Osteoblast (primary cell): Measurements from ENCODE around the gene NTRK2. TPM values are rescaled to one million over a fixed set of nuclear protein-coding genes. Genes with fewer than 3 reads are reported as not detected.

Source experiments
- DNase-seq: peaks from one replicate; pipeline ENCODE4 v3.0.0; 2011; ENCODE audit warnings: low spot score, mixed read lengths; ENCODE audit not compliant: insufficient read length; ENCODE audit errors: missing footprints
- H2AFZ ChIP-seq: 2 replicates; pipeline ENCODE4 v1.6.0; 2011; ENCODE audit warnings: mild to moderate bottlenecking, low read length
- H3K27ac ChIP-seq: 2 replicates; pipeline ENCODE4 v1.5.1; 2011; ENCODE audit warnings: mild to moderate bottlenecking, low read depth, low read length, moderate library complexity
- H3K27me3 ChIP-seq: 2 replicates; pipeline ENCODE4 v1.6.0; 2012; ENCODE audit warnings: mild to moderate bottlenecking, control low read depth, inconsistent platforms, low read length, moderate library complexity; ENCODE audit not compliant: insufficient read depth
- H3K36me3 ChIP-seq: 2 replicates; pipeline ENCODE4 v1.5.1; 2011; ENCODE audit warnings: mild to moderate bottlenecking, low read length, control low read depth, moderate library complexity; ENCODE audit not compliant: insufficient read depth
- H3K4me1 ChIP-seq: 2 replicates; pipeline ENCODE4 v1.5.1; 2011; ENCODE audit warnings: mild to moderate bottlenecking, low read length, control low read depth, moderate library complexity; ENCODE audit not compliant: insufficient read depth
- H3K4me2 ChIP-seq: 2 replicates; pipeline ENCODE4 v1.6.0; 2011; ENCODE audit warnings: mild to moderate bottlenecking, low read length; ENCODE audit not compliant: insufficient read depth
- H3K4me3 ChIP-seq: fragments of 200-600 bp; sonication (generic); 3 replicates; pipeline ENCODE4 v1.5.1; 2012; ENCODE audit warnings: mild to moderate bottlenecking, low read length, inconsistent platforms; ENCODE audit not compliant: insufficient read depth
- H3K79me2 ChIP-seq: 2 replicates; pipeline ENCODE4 v1.6.0; 2012; ENCODE audit warnings: mild to moderate bottlenecking, low read length, control low read depth, inconsistent platforms; ENCODE audit not compliant: insufficient read depth
- H3K9me3 ChIP-seq: 2 replicates; pipeline ENCODE4 v1.5.1; 2011; ENCODE audit warnings: low read depth, low read length, control low read depth
- H4K20me1 ChIP-seq: 2 replicates; pipeline ENCODE4 v1.6.0; 2012; ENCODE audit warnings: mild to moderate bottlenecking, low read length, control low read depth; ENCODE audit not compliant: insufficient read depth
- total RNA-seq: library from RNA; depleted of rRNA; stranded (reverse); fragments of >200 nt; gene quantifications from 2 replicates; pipeline ENCODE4 v1.2.3, GENCODE V29; 2012
- TF ChIP-seq, protein P1 (sequence below): IDR thresholded peaks from 2 replicates; pipeline ENCODE4 v1.5.1; 2011; ENCODE audit warnings: mild to moderate bottlenecking, low read depth, low read length, moderate library complexity; ENCODE audit errors: extremely low read depth

Gene NTRK2
- total RNA-seq, 1 donor, result 3.3 TPM

GRCh38 chr9:84796404-84796803, 126.9 kb downstream of the NTRK2 start:
- Histone ChIP-seq H3K79me2 (no peaks in the 10 kb centered on the region), H3K4me2 (no peak overlapping the region), H3K9me3 (no peaks in the 10 kb centered on the region), H3K27ac (no peak overlapping the region), H3K27me3 (no peaks in the 10 kb centered on the region), H4K20me1 (no peaks in the 10 kb centered on the region), H3K4me1 (no peaks in the 10 kb centered on the region), H3K36me3 (no peaks in the 10 kb centered on the region), H2AFZ (no peak overlapping the region), H3K4me3 (no peak overlapping the region)
- TF ChIP-seq, protein P1, sequence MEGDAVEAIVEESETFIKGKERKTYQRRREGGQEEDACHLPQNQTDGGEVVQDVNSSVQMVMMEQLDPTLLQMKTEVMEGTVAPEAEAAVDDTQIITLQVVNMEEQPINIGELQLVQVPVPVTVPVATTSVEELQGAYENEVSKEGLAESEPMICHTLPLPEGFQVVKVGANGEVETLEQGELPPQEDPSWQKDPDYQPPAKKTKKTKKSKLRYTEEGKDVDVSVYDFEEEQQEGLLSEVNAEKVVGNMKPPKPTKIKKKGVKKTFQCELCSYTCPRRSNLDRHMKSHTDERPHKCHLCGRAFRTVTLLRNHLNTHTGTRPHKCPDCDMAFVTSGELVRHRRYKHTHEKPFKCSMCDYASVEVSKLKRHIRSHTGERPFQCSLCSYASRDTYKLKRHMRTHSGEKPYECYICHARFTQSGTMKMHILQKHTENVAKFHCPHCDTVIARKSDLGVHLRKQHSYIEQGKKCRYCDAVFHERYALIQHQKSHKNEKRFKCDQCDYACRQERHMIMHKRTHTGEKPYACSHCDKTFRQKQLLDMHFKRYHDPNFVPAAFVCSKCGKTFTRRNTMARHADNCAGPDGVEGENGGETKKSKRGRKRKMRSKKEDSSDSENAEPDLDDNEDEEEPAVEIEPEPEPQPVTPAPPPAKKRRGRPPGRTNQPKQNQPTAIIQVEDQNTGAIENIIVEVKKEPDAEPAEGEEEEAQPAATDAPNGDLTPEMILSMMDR, result no peak
- DNase-seq, result no peak

DNA sequence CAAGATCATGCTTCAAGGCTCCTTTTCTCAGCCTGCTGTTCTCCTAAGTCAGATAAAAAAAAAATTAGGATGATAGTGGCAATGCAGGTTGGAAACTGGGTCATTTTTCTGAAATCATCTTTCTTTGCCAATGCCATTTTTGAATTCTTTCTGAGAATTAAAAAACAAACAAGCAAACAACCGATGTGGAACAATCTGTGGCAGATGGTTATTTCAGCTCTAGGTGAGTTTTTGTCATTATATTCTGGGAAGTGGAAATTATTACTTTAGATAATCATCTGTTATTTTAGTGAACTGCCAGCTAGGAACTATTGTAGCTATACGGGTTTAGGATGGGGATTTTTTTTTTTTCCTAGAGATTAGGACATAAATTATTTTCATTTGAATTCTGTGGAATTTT, 129.7 kb downstream of the NTRK2 start:
- no peaks in the 10 kb centered on the region for H4K20me1 ChIP-seq
- H3K4me2 ChIP-seq, result no peak overlapping the region
- DNase-seq, result no peak
- TF ChIP-seq, protein P1, result no peak
- H3K4me3 ChIP-seq, result no peak overlapping the region
- H3K36me3 ChIP-seq, result no peaks in the 10 kb centered on the region
- no peak overlapping the region for H3K27ac ChIP-seq
- no peaks in the 10 kb centered on the region for H3K9me3 ChIP-seq
- H3K79me2 ChIP-seq, result no peaks in the 10 kb centered on the region
- H3K27me3 ChIP-seq, result no peaks in the 10 kb centered on the region
- H3K4me1 ChIP-seq, result no peaks in the 10 kb centered on the region
- no peak overlapping the region for H2AFZ ChIP-seq

GRCh38 chr9:84804951-84805694, 135.6 kb downstream of the NTRK2 start:
- Histone ChIP-seq H3K4me3 (no peak overlapping the region), H3K36me3 (no peaks in the 10 kb centered on the region), H3K27me3 (no peaks in the 10 kb centered on the region), H3K9me3 (no peaks in the 10 kb centered on the region), H4K20me1 (no peaks in the 10 kb centered on the region), H3K79me2 (no peaks in the 10 kb centered on the region), H3K4me2 (no peak overlapping the region), H3K4me1 (no peaks in the 10 kb centered on the region), H2AFZ (no peak overlapping the region), H3K27ac (no peak overlapping the region)
- no peak for DNase-seq
- TF ChIP-seq, protein P1, result no peak

GRCh38 chr9:84807431-84807830, 137.9 kb downstream of the NTRK2 start:
- no peaks in the 10 kb centered on the region for H3K79me2 ChIP-seq
- H3K9me3 ChIP-seq, result no peaks in the 10 kb centered on the region
- DNase-seq, result no peak
- no peaks in the 10 kb centered on the region for H3K27me3 ChIP-seq
- no peaks in the 10 kb centered on the region for H4K20me1 ChIP-seq
- no peak overlapping the region for H3K27ac ChIP-seq
- no peak overlapping the region for H2AFZ ChIP-seq
- H3K4me3 ChIP-seq, result no peak overlapping the region
- no peaks in the 10 kb centered on the region for H3K4me1 ChIP-seq
- TF ChIP-seq, protein P1, result no peak
- no peaks in the 10 kb centered on the region for H3K36me3 ChIP-seq
- H3K4me2 ChIP-seq, result no peak overlapping the region
